RWPE1 (cell line): ENCODE data around the gene TRABD2B.

Experiments
- CTCF ChIA-PET: fragments of 350-600 bp; sonication (Branson Sonifier 250); formaldehyde crosslinking; extraction: SDS; loops from one replicate; lab custom pipeline; 2021; lab: Yijun Ruan, JAX
- POLR2A ChIA-PET: fragments of 400-600 bp; formaldehyde crosslinking; extraction: SDS; loops from one replicate; lab custom pipeline; 2020; ENCODE audit warnings: antibody characterized with exemption; ENCODE audit not compliant: low non-redundant PET; lab: Yijun Ruan, JAX
- DNase-seq: peaks from one replicate; pipeline ENCODE4 v3.0.0; 2012; ENCODE audit warnings: low spot score
- H3K27ac ChIP-seq: fragments of 450-650 bp; 2 replicates; pipeline ENCODE4 v1.5.1; 2017
- CTCF ChIP-seq: fragments of 450-650 bp; conservative IDR thresholded peaks from 2 replicates; pipeline ENCODE4 v1.5.1; 2017; ENCODE audit warnings: low read depth, mild to moderate bottlenecking

TRABD2B gene

GRCh38 chr1:47809301-47810084 is 187.7 kb downstream of the TRABD2B start:
- TF ChIP-seq CTCF: no peak
- DNase-seq: no peak
- no peak overlapping the region for H3K27ac ChIP-seq
- POLR2A ChIA-PET: no interaction called here
- CTCF ChIA-PET: no interaction called here

- CTCF ChIA-PET: no interaction called here
- H3K27ac ChIP-seq: no peak overlapping the region
- TF ChIP-seq CTCF: no peak
- no peak for DNase-seq
- POLR2A ChIA-PET: no interaction called here
These were observed 188.6 kb downstream of the TRABD2B start for GRCh38 chr1:47808612-47809011.

- no peak overlapping the region for H3K27ac ChIP-seq
- ChIA-PET CTCF (no interaction called here), POLR2A (no interaction called here)
- DNase-seq: no peak
- TF ChIP-seq CTCF: no peak
These were observed 191.2 kb downstream of the TRABD2B start for GRCh38 chr1:47805921-47806361.

GRCh38 chr1:47805018-47805417 is 192.2 kb downstream of the TRABD2B start:
- POLR2A ChIA-PET: no interaction called here
- no peak for DNase-seq
- TF ChIP-seq CTCF: no peak
- H3K27ac ChIP-seq: no peak overlapping the region
- CTCF ChIA-PET: interaction anchor here (0.8 kb wide), 1 partner anchor 19 kb away, joined by 3 read pairs; no protein-coding TSS in a partner anchor

GRCh38 chr1:47803815-47804501 is 193.2 kb downstream of the TRABD2B start:
- H3K27ac ChIP-seq: no peak overlapping the region
- CTCF ChIA-PET: interaction anchor here (0.8 kb wide), 1 partner anchor 18 kb away, joined by 3 read pairs; no protein-coding TSS in a partner anchor
- POLR2A ChIA-PET: no interaction called here
- DNase-seq: no peak
- TF ChIP-seq CTCF: no peak

GRCh38 chr1:47797575-47797974 is 199.6 kb downstream of the TRABD2B start:
- TF ChIP-seq CTCF: no peak
- POLR2A ChIA-PET: no interaction called here
- no peak for DNase-seq
- no peak overlapping the region for H3K27ac ChIP-seq
- CTCF ChIA-PET: interaction anchor here (0.7 to 0.9 kb wide), 2 partner anchors 134 to 360 kb away, joined by 3 to 5 read pairs; partner anchors contain the start of gene FOXD2
